T-helper 9 cell (primary cell): ENCODE measurements around the gene RAD51B.

ENCODE experiments used
- DNase-seq: peaks from one replicate; pipeline ENCODE4 v3.0.0-alpha.2; 2020

RAD51B gene

GRCh38 chr14:68346556-68347343, 527.2 kb downstream of the RAD51B start:
- DNase-seq = no peak

GRCh38 chr14:68349900-68350629, 530.5 kb downstream of the RAD51B start:
- DNase-seq = no peak

DNA sequence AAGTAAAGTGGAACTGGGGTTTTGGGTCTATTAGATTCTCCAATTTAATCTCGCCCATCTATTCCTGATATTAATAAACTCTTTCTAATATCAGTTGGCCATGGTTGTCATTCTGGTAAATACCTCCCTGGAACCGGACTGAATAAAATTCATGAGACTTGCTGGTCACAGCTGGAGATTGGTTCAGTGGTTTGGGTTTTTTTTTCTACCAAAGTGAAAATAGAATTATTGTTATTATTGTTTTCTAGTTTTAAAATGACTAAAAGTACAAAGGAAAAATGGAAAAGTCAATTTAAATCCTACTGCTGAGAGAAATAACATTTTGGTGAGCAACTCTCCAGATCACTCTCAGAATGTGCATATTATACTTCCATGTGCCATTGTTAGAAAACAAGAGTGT, 535.8 kb downstream of the RAD51B start:
- DNase-seq = no peak

- no peak for DNase-seq
Measured at GRCh38 chr14:68357777-68358176, 538.2 kb downstream of the RAD51B start.

- no peak for DNase-seq
Measured at GRCh38 chr14:68358500-68358899, 538.9 kb downstream of the RAD51B start.

- no peak for DNase-seq
Measured at GRCh38 chr14:68359022-68359836, 539.6 kb downstream of the RAD51B start.

- no peak for DNase-seq
Measured at GRCh38 chr14:68359837-68360552, 540.4 kb downstream of the RAD51B start.

DNA sequence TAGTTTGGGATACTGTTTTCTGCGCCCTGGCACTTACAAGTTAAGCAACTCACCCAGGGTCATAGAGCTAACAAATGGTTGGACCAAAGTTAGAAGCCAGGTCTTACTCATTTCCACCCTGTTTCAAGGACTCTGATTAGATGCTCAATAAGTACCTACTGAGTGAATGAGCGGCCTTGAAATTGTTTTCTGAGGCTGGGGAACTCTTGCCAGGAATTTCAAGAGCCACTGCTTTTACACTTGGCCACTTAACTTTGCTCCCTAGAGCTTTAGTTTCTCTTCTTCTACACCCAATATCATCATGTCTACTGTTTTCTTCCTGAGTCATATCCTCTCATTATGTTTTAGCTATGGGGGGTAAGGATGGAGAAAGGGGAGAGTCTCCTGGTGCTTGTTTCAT, 541.7 kb downstream of the RAD51B start:
- no peak for DNase-seq

- DNase-seq = no peak
Measured at GRCh38 chr14:68362846-68363245, 543.3 kb downstream of the RAD51B start.

GRCh38 chr14:68363466-68363842, 543.9 kb downstream of the RAD51B start:
- no peak for DNase-seq

DNA sequence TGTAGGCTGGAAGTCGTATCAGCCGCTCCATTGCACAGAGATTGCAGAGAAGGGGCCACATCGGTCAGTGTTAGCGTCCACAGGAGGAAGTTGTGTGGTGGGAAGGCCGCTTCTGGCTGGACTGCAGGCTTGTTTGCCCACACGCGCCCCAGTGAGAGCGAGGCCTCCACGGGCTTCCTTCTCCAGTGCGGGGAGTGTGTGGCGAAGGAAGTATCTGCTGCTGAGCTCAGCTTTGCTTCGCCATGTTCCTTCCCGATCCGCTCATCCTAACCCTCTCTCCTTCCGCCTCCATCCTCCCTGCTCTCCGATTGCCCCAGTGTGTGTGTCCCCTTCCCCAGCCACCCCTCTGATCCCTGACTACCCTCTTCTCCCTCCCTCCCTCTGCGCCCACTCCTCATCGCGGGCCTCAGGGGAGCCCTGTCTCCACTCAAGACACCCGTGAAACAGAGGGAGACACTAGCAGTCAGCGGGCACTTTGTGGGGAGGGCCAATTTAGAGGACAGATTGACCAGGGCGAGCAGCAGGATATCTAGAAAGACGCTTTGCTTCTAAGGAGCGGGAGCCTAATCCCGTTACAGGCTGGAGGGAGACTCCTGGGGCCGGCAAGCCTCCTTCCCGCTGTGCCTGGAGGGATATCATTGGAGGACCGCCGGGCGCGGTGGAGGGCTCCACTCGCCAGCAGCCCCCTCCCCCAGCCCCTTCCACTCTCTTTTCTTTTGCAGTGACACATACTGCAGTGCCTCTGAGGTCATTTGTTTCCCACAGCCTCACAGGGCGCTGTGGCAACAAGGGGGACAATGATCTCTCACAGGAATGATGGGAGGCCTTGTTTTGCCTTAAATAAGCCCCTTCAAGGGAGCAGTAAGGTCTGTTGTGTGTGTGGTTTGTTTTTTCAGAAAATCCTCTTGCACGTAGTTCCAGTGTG, 544.5 kb downstream of the RAD51B start:
- no peak for DNase-seq

- DNase-seq = no peak
Measured at GRCh38 chr14:68364792-68365192, 545.2 kb downstream of the RAD51B start.

DNA sequence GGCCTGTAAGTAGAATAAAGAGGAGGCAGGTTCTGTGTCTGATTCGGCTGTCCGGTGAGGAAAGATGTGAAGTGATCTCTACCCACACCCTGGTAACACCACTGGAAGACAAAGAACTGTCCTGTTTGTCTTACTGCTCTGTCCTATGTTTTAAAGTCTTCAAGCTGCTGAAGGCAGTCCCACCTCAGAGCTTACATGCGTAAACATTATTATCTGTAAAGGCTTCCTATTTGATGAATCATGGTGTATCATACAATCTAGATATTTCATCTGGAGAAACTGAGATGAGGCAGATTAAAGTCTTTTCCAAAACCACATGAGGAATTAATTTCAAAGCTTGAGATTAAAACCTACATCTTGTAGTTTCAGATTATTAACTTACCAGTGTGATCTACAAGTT, 545.6 kb downstream of the RAD51B start:
- DNase-seq = no peak

GRCh38 chr14:68366656-68367055, 547.1 kb downstream of the RAD51B start:
- no peak for DNase-seq

DNA sequence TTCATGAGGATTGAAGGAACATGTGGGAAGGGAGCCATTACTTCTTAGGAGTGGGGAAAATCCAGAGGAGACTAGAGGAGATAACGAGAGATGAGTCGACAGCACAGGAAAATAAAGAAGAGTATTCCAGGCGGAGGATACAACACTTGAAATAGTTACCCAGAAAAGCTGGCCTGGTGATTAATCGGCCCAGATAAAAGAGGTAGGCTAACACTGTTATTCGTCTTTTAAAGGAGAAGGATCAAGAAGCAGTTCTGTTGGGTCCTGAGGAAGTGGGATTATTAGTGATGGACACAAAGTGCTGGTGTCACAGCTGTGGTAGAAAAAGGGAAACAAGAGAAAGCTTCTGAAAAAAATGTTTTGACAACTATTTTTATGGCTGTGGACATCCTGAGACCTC, 548.0 kb downstream of the RAD51B start:
- DNase-seq = no peak

- no peak for DNase-seq
Measured at GRCh38 chr14:68368850-68369249, 549.3 kb downstream of the RAD51B start.

DNA sequence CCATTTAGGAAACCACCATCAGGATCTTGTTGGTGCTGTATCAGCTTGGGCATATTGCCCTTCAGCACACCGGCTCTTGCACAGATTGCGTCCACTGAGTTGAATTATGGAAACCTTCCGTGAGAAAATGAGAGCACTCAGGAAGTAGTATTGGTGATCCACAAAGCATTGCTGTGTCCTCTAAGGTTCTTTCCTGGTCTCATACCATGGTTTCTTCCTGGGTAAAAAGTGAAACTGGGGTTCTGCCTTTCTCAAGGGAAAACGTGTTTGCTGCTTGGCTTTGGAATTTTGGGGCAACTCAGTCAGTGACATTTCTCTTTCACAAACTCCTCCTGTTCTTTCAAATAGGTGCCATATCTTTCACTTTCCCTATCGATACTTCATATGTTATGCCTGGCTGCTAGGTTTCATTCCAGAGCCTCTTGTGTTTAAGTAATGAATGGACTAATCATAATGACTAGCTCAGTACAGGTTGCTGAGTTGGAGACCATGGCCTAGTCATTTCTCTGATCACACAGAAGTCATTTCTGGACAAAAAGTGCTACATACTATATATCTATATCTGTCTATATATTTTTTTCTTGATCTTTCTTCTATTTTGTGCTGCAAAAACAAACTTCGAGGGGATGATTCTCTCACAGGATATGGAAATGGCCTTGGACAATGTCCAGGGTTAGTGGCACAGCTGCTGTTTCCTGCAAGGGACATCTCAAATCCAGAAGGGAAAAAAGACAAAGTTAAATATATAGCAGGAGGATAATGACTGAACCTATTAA, 549.9 kb downstream of the RAD51B start:
- DNase-seq = no peak

GRCh38 chr14:68370057-68370360, 550.4 kb downstream of the RAD51B start:
- no peak for DNase-seq

GRCh38 chr14:68372368-68372767, 552.8 kb downstream of the RAD51B start:
- DNase-seq = no peak

DNA sequence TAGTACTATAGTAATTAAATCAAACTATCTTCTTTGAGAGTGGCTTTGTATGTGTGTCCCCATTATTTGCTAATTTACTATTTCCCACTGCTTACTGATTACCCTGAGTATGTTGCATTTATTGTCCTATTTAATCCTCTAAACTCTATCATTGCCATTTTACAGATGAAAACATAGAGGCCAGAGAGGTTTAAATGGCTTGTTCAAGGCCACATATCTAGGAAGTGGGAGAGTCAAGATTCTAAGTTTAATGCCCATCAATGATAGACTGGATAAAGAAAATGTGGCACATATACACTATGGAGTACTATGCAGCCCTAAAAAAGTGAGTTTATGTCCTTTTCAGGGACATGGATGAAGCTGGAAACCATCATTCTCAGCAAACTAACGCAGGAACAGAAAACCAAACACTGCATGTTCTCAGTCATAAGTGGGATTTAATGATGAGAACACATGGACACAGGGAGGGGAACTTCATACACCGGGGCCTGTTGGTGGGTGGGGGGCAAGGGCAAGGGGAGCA, 553.6 kb downstream of the RAD51B start:
- DNase-seq = no peak
